HG03439 (cell line): ENCODE results near the gene EYA2.

Experiments
- ATAC-seq: cut with Tn5 transposase; IDR thresholded peaks from one replicate; pipeline ENCODE4 v1.9.1; 2021; ENCODE audit warnings: mild to moderate bottlenecking, moderate library complexity; ENCODE audit not compliant: unreplicated experiment

EYA2 gene

GRCh38 chr20:47097691-47098622 is 203.3 kb downstream of the EYA2 start:
- no peak for ATAC-seq

GRCh38 chr20:47099093-47099492 is 204.4 kb downstream of the EYA2 start:
- ATAC-seq = no peak

DNA sequence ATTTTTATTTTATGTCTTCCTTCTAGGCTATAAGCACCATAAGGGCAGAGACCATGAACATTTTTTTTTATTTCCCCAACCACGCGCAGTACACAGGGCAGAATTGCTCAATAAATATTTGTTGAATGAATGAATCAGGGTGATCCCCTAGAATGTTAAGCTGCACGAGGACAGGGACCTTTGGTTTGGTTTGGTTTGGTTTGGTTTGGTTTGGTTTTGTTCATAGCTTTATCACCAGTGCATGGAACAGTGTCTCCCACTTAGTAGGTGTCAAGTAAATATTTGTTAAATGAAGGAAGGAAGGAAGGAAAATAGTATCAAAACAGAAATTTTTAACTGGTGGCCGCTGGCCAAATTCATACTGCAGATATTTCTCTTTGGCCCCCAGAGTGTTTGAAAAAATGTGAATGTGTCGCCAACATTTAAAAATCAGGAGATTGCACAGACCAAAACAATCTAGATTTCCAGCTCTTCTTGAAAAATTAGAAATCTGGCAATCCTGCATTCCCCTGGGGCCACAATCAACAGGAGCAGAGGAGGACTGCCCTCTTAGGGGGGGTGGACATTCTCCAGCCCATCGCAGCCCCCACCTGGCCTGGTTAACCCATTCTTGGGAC is 205.3 kb downstream of the EYA2 start:
- ATAC-seq = no peak

DNA sequence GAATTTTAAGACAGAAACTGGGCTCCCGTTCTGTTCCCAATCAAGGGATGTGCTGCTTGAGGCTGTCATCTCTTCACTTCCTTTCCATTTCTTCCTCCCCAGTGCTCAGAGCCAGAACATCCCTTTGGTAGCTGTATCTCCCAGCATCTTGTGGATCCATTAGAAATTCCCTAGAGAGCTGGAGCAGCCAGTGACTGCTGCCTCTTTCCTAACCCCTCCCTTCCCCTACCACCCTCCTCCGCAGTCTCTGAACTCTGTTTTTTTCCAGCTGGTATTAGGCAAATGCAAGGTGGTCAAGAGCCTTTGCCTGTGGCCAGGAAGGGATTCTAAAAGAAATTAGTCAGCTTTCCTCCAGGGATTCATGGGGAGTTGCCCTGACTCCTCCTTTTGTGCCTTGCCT is 208.0 kb downstream of the EYA2 start:
- no peak for ATAC-seq

- ATAC-seq = no peak
These were observed 212.1 kb downstream of the EYA2 start for GRCh38 chr20:47106786-47107185.

DNA sequence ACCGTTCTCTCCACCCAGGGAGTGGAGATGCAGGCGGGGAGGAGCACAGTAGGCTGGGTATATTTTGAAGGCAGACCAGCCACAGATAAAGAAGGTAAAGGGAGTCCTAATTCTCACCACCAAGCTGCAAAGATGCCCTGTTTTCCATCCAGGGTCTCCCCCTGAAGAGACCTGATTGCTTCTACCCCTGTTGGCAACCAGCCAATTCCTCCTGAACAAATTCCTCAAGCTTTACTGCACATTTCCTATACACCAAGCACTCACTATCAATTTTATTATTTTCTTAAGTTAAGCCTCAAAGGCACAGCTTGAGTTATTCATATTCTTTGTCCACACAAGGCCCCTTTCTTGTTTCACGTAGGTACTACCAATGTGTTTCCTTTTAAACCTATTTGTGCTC is 214.4 kb downstream of the EYA2 start:
- ATAC-seq = no peak

DNA sequence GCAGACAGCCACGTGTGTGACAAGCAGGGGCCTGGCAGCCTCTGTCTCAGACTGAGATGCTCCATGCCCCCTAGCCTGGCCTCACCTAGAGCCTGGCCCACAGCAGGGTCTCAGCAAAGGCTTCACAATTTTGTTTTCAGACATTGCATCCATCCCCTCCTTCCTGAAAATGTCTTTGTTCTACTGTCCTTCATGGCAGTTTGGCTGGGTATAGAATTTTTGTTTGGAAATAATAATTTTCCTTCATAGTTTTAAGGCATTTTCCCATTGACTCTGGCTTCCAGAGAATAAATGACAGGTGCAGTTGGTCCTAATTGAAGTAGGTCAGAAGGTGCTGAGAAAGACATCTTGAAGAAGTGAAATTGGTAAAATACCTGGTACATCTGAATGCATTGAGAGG is 216.2 kb downstream of the EYA2 start:
- no peak for ATAC-seq

DNA sequence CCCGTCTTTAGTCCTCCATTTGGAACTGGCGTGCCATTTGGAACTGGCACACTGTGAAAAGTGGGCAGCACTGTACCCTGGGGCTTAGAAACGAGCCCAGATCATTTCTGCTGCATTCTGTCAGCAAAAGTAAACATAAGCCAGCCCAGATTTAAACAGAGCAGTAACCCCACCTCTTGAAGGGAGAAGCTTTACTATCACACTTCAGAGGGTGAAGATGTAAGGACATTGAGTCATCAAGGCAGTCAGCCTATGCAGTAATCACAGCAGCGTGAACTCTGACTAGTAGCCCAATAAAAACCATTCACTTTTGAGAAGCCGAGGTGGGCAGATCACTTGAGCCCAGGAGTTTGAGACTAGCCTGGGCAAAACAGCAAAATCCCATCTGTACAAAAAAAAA is 216.9 kb downstream of the EYA2 start:
- ATAC-seq = no peak

GRCh38 chr20:47113362-47114109 is 218.9 kb downstream of the EYA2 start:
- no peak for ATAC-seq

DNA sequence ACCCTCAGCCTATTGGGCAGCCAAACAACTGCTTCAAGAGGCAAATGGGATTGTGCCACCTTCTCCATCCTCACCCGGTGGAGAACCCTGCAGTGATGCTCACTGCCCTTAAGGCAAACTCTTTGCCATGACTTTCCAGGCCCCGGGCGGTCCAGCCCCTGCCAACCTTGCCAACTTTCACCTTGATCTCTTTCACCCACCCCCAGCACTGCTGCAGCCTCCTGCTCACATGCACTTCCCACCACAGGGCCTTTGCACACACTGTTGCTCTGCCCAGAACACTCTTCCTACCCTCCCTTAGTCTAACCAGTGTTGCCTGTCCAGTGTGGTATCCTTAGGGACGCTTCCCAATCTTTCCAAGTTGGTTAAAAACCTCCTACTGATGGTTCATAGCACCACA is 221.1 kb downstream of the EYA2 start:
- no peak for ATAC-seq

GRCh38 chr20:47117371-47117770 is 222.7 kb downstream of the EYA2 start:
- ATAC-seq = no peak

- no peak for ATAC-seq
These were observed 223.1 kb downstream of the EYA2 start for GRCh38 chr20:47117773-47118172.

- ATAC-seq = no peak
These were observed 223.6 kb downstream of the EYA2 start for GRCh38 chr20:47118206-47118605.

DNA sequence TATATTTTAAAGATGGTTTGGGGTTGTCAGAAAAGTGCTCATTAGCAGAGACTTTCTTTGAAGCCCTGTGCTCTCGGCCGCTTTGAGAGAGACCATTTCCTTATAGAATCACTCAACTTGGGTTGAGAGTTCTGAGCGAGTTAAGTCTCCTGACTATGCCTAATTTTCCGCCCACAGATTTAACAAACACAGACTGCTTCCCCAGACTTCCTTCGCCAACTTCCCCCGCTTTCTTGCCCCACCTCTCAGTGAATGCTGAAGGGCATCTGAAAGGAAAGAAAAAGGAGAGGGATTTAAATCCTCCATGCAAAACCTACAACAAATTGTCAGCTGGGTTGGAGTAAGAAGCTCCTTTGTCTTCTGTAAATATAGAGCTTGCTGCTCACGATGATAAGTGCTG is 224.0 kb downstream of the EYA2 start:
- ATAC-seq = no peak

DNA sequence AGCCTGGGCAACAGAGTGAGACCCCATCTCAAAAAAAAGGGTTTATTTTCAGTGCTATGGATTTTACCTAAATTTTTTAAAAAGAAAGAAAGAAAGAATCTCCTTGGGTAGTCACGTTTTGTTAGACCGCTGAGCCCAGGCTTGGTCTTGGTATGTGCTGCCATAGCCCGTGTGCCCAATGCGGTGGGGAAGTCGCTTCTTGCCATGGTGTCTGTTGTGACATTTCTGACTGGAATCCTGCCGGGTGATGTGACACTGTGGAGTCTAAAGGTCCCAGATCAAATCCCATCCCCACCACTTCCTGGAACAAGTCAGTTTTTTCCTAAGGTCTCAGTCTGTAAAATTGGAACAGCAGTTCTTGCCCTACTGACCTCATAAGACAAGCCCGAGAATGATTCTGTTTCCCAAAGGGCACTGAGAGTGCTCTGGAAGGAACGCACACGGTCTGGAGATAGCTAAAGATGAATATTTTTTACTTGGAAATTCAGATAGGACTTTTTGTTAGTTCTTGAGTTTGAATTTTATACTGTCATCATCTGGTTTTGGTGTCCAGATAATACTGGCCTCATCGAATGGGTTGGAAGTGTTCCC is 225.8 kb downstream of the EYA2 start:
- no peak for ATAC-seq

GRCh38 chr20:47122560-47122959 is 227.9 kb downstream of the EYA2 start:
- ATAC-seq = no peak

DNA sequence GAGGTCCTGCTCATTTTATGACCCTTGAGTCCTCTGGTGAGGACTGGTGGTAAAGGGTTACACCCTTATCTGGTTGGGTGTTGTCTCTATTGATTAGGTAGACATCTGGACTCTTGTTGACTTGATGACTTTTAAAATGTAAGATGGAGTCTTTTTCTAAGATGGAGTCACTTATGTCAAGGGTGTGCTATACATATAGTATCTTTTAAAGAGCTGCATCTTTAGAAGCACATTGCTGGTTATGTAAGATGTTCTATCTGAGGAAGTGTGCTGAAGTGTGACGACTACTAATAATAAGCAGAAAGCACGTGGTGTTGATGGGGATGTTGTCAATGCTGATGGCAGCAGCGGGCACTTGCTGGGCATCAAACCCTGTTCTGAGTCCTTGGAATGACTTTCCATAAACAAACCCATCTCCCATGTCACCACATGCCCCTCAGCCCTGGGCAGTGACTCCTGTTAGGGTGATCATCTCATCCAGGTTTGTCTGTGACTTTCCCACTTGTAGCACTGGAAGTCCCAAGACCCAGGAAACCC is 229.6 kb downstream of the EYA2 start:
- no peak for ATAC-seq

GRCh38 chr20:47125508-47125757 is 230.8 kb downstream of the EYA2 start:
- no peak for ATAC-seq

GRCh38 chr20:47125758-47126591 is 231.3 kb downstream of the EYA2 start:
- no peak for ATAC-seq

DNA sequence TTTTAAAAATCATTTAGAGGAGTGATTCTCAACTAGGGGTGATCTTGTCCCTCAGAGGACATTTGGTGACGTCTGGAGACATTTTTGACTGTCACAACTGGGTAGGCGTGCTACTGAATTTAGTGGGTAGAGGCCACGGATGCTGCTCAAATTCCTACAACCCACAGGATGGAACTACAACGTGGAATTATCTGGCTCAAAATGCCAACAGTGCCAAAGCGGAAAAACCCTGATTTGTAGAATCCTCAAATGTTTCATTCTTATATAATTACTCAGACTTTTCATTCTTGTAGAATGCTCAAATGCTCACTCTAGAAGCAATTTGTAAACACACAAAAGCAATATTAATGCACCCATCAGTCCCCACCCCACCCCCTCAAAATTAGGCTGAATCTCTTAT is 232.1 kb downstream of the EYA2 start:
- no peak for ATAC-seq
